Muscle layer of colon (tissue), 2 donors: ENCODE results near the gene R3HDM4.
A peak's percentile ranks its signal among the peaks of the same experiment; 100 is the strongest.

Experiments used
- H3K27ac ChIP-seq: one replicate; pipeline ENCODE4 v1.7.0; 2013; ENCODE audit warnings: low read depth, mild to moderate bottlenecking, low read length, moderate library complexity
- H3K27me3 ChIP-seq, 2 donors: one replicate each; pipeline ENCODE4 v1.7.0; 2013; ENCODE audit warnings: low read length in 2 of 2, mild to moderate bottlenecking in 2 of 2; ENCODE audit not compliant: insufficient read depth in 2 of 2, control insufficient read depth in 1 of 2
- H3K36me3 ChIP-seq: one replicate; pipeline ENCODE4 v1.7.0; 2013; ENCODE audit warnings: mild to moderate bottlenecking, low read length; ENCODE audit not compliant: insufficient read depth
- H3K4me1 ChIP-seq: one replicate; pipeline ENCODE4 v1.7.0; 2013; ENCODE audit warnings: mild to moderate bottlenecking, low read length; ENCODE audit not compliant: insufficient read depth
- H3K4me3 ChIP-seq, 2 donors: one replicate each; pipeline ENCODE4 v1.7.0; 2013; ENCODE audit warnings: low read length in 2 of 2, low read depth in 1 of 2, mild to moderate bottlenecking in 1 of 2, moderate library complexity in 1 of 2
- H3K9ac ChIP-seq: one replicate; pipeline ENCODE4 v1.7.0; 2013; ENCODE audit warnings: low read length
- H3K9me3 ChIP-seq: one replicate; pipeline ENCODE4 v1.7.0; 2013; ENCODE audit warnings: mild to moderate bottlenecking, low read length
- donor health status: abdominal sarcoma.
- donor health status: Adenocarcinoma of cecum.

The R3HDM4 gene

DNA sequence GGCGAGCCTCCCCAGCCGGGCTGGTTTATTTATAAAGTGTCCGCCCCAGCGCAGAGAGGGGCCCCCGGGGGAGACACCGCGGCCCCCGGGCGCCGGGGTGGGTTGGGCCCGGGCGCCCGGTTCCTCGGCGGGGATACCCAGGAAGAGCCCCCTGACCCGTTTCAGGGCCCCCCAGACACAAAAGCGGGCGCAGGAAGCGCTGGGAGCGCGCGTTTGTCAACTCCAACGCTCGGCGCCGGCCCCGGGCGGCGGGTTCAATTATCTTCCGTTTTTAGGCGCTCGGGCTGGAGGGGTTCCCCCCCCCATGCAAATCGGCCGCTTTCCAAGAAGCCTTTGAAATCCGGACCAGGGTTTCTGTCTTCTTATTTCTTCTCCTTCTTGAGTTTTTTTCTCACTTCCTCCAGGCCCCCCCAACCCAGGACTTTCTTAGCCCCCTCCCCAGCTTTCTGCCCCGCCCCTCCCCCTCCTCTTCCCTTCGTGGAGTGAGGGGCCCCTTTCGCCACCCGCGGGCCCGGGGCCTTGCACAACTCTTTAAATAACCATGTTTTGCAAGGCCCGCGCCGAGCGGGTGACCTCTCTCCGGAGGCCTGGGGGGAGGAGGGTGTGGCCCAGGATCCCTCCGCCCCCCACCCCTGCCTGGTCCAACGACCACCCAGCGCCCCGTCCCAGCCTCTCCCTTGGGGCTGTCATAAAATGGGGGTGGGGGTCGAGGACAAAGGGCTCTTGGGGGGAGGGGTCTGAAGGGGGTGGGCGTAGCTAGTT lies 13.8 kb upstream of the R3HDM4 start:
- Histone ChIP-seq H3K9me3 (no peaks in the 10 kb centered on the region), H3K4me3 (peak overlapping the region; percentile 70 to 80), H3K36me3 (no peaks in the 10 kb centered on the region), H3K27ac (peak overlapping the region; percentile 81), H3K9ac (peak overlapping the region; percentile 39), H3K27me3 (no peaks in the 10 kb centered on the region), H3K4me1 (peaks cover 5% of the 10 kb centered on the region)

DNA sequence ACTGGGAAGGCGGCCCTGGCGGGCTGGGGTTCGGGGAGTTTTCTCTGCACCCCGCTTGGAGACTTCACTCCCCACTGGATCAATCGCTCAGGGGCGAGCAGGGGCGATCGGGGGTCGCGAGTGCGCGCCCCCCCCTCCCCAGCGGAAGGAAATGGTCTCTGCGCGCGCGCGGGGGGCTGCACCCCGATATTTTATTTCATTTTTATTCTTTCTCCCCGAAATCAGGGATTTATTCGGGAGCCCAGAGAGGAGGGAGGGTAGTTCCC lies 13.2 kb upstream of the R3HDM4 start:
- peaks cover 5% of the 10 kb centered on the region for H3K4me1 ChIP-seq

GRCh38 chr19:925526-926322 lies 12.7 kb upstream of the R3HDM4 start, which contains the start of gene ARID3A:
ARID3A (plus strand) TSS chr19:926035; CDS start chr19:929529, 3,494 bp downstream.
- H3K9ac ChIP-seq = peak within 1 kb of the TSS; percentile 39

More for the DNA sequence above, 13.2 kb upstream of the R3HDM4 start:
- Histone ChIP-seq H3K9me3 (no peaks in the 10 kb centered on the region), H3K27me3 (peaks cover 2% of the 10 kb centered on the region in 2 donors), H3K9ac (peak overlapping the region; percentile 39), H3K4me3 (peak overlapping the region; percentile 70 to 80), H3K36me3 (no peaks in the 10 kb centered on the region), H3K27ac (peak overlapping the region; percentile 81)

GRCh38 chr19:925087-925525 lies 12.1 kb upstream of the R3HDM4 start:
- Histone ChIP-seq H3K9me3 (no peaks in the 10 kb centered on the region), H3K36me3 (no peaks in the 10 kb centered on the region), H3K4me1 (peaks cover 9% of the 10 kb centered on the region), H3K4me3 (peak overlapping the region; percentile 68 to 85), H3K27me3 (peaks cover 8 to 14% of the 10 kb centered on the region in 2 donors), H3K27ac (peak overlapping the region; percentile 84), H3K9ac (no peak overlapping the region)

More at GRCh38 chr19:925526-926322, 12.7 kb upstream of the R3HDM4 start, which contains the start of gene ARID3A:
- peak within 1 kb of the TSS; percentile 80 to 85 for H3K4me3 ChIP-seq
- H3K27ac ChIP-seq = peak within 1 kb of the TSS; percentile 84
- peaks cover 8% of the 10 kb centered on the region in 2 donors for H3K27me3 ChIP-seq
- H3K36me3 ChIP-seq = no peaks in the 10 kb centered on the region
- H3K9me3 ChIP-seq = no peaks in the 10 kb centered on the region
- peaks cover 6% of the 10 kb centered on the region for H3K4me1 ChIP-seq

- H3K9ac ChIP-seq = no peak overlapping the region
Observed at GRCh38 chr19:924553-925086, 11.6 kb upstream of the R3HDM4 start.

DNA sequence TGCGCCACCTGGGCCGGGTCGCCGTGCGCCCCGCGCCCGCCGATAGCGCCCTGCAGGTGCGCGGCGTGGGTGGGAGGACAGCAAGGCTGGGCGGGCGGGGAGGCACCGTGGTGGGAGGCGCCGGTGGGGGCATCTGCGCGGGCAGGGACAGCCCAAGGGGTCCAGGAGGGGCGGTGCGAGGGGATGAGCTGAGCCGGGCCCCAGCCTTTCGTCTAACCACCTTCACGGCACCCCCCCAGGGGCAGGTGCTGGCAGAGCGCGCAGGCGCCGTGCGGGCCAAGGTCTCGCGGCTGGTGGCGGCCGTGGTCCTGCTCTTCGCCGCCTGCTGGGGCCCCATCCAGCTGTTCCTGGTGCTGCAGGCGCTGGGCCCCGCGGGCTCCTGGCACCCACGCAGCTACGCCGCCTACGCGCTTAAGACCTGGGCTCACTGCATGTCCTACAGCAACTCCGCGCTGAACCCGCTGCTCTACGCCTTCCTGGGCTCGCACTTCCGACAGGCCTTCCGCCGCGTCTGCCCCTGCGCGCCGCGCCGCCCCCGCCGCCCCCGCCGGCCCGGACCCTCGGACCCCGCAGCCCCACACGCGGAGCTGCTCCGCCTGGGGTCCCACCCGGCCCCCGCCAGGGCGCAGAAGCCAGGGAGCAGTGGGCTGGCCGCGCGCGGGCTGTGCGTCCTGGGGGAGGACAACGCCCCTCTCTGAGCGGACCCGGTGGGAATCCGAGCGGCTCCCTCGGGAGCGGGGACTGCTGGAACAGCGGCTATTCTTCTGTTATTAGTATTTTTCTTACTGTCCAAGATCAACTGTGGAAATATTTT lies 7.2 kb upstream of the R3HDM4 start:
- Histone ChIP-seq H3K36me3 (no peaks in the 10 kb centered on the region), H3K4me3 (no peak overlapping the region), H3K27ac (no peak overlapping the region), H3K9ac (no peak overlapping the region), H3K27me3 (peaks cover 22 to 46% of the 10 kb centered on the region in 2 donors), H3K4me1 (peaks cover 14% of the 10 kb centered on the region), H3K9me3 (no peaks in the 10 kb centered on the region)

More at GRCh38 chr19:924553-925086, 11.6 kb upstream of the R3HDM4 start:
- Histone ChIP-seq H3K9me3 (no peaks in the 10 kb centered on the region), H3K27me3 (peaks cover 10 to 19% of the 10 kb centered on the region in 2 donors), H3K36me3 (no peaks in the 10 kb centered on the region), H3K4me1 (peaks cover 9% of the 10 kb centered on the region), H3K4me3 (peak overlapping the region; percentile 68 to 85), H3K27ac (no peak overlapping the region)

GRCh38 chr19:919199-920050 lies 6.4 kb upstream of the R3HDM4 start:
- no peak overlapping the region for H3K27ac ChIP-seq
- H3K4me1 ChIP-seq = peaks cover 14% of the 10 kb centered on the region
- no peak overlapping the region for H3K4me3 ChIP-seq
- H3K9me3 ChIP-seq = no peaks in the 10 kb centered on the region
- no peaks in the 10 kb centered on the region for H3K36me3 ChIP-seq
- H3K9ac ChIP-seq = no peak overlapping the region
- H3K27me3 ChIP-seq = peaks cover 22 to 46% of the 10 kb centered on the region in 2 donors

- Histone ChIP-seq H3K9ac (no peak overlapping the region), H3K27ac (no peak overlapping the region), H3K4me3 (no peak overlapping the region), H3K9me3 (no peaks in the 10 kb centered on the region), H3K4me1 (peaks cover 15% of the 10 kb centered on the region), H3K36me3 (no peaks in the 10 kb centered on the region), H3K27me3 (peaks cover 22 to 46% of the 10 kb centered on the region in 2 donors)
Observed at GRCh38 chr19:918481-919198, 5.6 kb upstream of the R3HDM4 start.

GRCh38 chr19:918152-918437 lies 5.1 kb upstream of the R3HDM4 start:
- Histone ChIP-seq H3K9ac (no peak overlapping the region), H3K9me3 (no peaks in the 10 kb centered on the region), H3K27ac (no peak overlapping the region), H3K27me3 (peaks cover 22 to 46% of the 10 kb centered on the region in 2 donors), H3K36me3 (no peaks in the 10 kb centered on the region), H3K4me3 (no peak overlapping the region), H3K4me1 (peaks cover 18% of the 10 kb centered on the region)
